Body of pancreas (tissue), 4 donors: Measurements from ENCODE around the gene SV2B.

Source experiments
- CTCF ChIP-seq, 7 experiments: fragments of 450-650 bp in 4 of 7; fragments of 200-600 bp in 3 of 7; sonication (generic) in 3 of 7; IDR thresholded peaks; one replicate each; pipeline ENCODE4 v1.5.1; 2016 to 2019; ENCODE audit warnings: antibody characterized with exemption in 7 of 7
- POLR2A ChIP-seq, 3 donors: fragments of 450-650 bp; IDR thresholded peaks; one replicate each; pipeline ENCODE4 v1.6.1; 2016; ENCODE audit warnings: antibody characterized with exemption in 3 of 3, mild to moderate bottlenecking in 2 of 3

- TF ChIP-seq CTCF (IDR thresholded peaks at IDR 0.05) (no peak), POLR2A (IDR thresholded peaks at IDR 0.05) (no peak)
These were observed 24.1 kb downstream of the SV2B start for GRCh38 chr15:91124132-91124531.
